Calu3 (cell line): ENCODE measurements around the gene ZDHHC23. TPM values are rescaled to one million over a fixed set of nuclear protein-coding genes. Genes with fewer than 3 reads are reported as not detected.

ENCODE experiments used
- BruUV-seq: library from RNA; stranded (reverse); fragments of 400-500 nt; replicated peaks from 2 replicates; lab custom pipeline; 2021; lab: Mats Ljungman, UMichigan
- CTCF ChIA-PET: fragments of 300-600 bp; sonication (Branson Sonifier 250); formaldehyde crosslinking; loops from one replicate; lab custom pipeline; 2022; ENCODE audit warnings: antibody characterized with exemption; lab: Charles Lee
- DNase-seq: peaks from one replicate; pipeline ENCODE4 v3.0.0; 2022
- H3K27ac Mint-ChIP-seq: one replicate; pipeline ENCODE4 v1.8.0; 2022; ENCODE audit warnings: mixed read lengths; ENCODE audit not compliant: unreplicated experiment
- H3K27me3 Mint-ChIP-seq: one replicate; pipeline ENCODE4 v1.8.0; 2022; ENCODE audit warnings: mixed read lengths; ENCODE audit not compliant: unreplicated experiment
- H3K36me3 Mint-ChIP-seq: one replicate; pipeline ENCODE4 v1.8.0; 2022; ENCODE audit warnings: mild to moderate bottlenecking, moderate library complexity, mixed read lengths; ENCODE audit not compliant: insufficient read depth, unreplicated experiment
- H3K4me1 Mint-ChIP-seq: one replicate; pipeline ENCODE4 v1.8.0; 2022; ENCODE audit warnings: mild to moderate bottlenecking, low read depth, mixed read lengths; ENCODE audit not compliant: unreplicated experiment
- H3K4me3 Mint-ChIP-seq: one replicate; pipeline ENCODE4 v1.8.0; 2022; ENCODE audit warnings: mild to moderate bottlenecking, low read depth, moderate library complexity, mixed read lengths; ENCODE audit not compliant: unreplicated experiment
- H3K9me3 Mint-ChIP-seq: one replicate; pipeline ENCODE4 v1.8.0; 2022; ENCODE audit warnings: low read depth, mixed read lengths; ENCODE audit not compliant: unreplicated experiment
- CTCF ChIP-seq: fragments of 200-600 bp; IDR thresholded peaks from one replicate; pipeline ENCODE4 v1.8.0; 2022; ENCODE audit warnings: antibody characterized with exemption; ENCODE audit not compliant: unreplicated experiment
- intact Hi-C: fragments of 100-400 bp; cut with micrococcal nuclease; formaldehyde crosslinking; loops from one replicate; pipeline ENCODE4 v1.10.0; 2022; ENCODE audit not compliant: unreplicated experiment
- total RNA-seq: library from RNA; stranded (reverse); gene quantifications from 2 replicates; pipeline ENCODE4 v1.2.3, GENCODE V29; 2022

The ZDHHC23 gene
- total RNA-seq, 1 experiment from 2014 or later, result 22.0 TPM

GRCh38 chr3:113954091-113954685 lies 6.4 kb downstream of the ZDHHC23 start:
- no peak overlapping the region for H3K27ac Mint-ChIP-seq
- no peak for TF ChIP-seq CTCF
- intact Hi-C loops, result no loop called here
- no peaks in the 10 kb centered on the region for H3K27me3 Mint-ChIP-seq
- no peaks in the 10 kb centered on the region for H3K36me3 Mint-ChIP-seq
- peaks cover 10% of the 10 kb centered on the region for H3K4me1 Mint-ChIP-seq
- H3K9me3 Mint-ChIP-seq, result no peaks in the 10 kb centered on the region
- H3K4me3 Mint-ChIP-seq, result no peak overlapping the region
- DNase-seq, result no peak
- BruUV-seq, result no TSS peak
- CTCF ChIA-PET, result interaction anchor here (0.7 kb wide), 1 partner anchor 1917 kb away, joined by 5 read pairs; no protein-coding TSS in a partner anchor

GRCh38 chr3:113963879-113964278 lies 16.1 kb downstream of the ZDHHC23 start:
- CTCF ChIA-PET, result no interaction called here
- DNase-seq, result no peak
- no peaks in the 10 kb centered on the region for H3K4me1 Mint-ChIP-seq
- BruUV-seq, result no TSS peak
- H3K27ac Mint-ChIP-seq, result no peak overlapping the region
- no peak overlapping the region for H3K4me3 Mint-ChIP-seq
- no peaks in the 10 kb centered on the region for H3K36me3 Mint-ChIP-seq
- H3K9me3 Mint-ChIP-seq, result no peaks in the 10 kb centered on the region
- intact Hi-C loops, result no loop called here
- H3K27me3 Mint-ChIP-seq, result no peaks in the 10 kb centered on the region
- TF ChIP-seq CTCF, result no peak

GRCh38 chr3:113966172-113966571 lies 18.4 kb downstream of the ZDHHC23 start:
- no peaks in the 10 kb centered on the region for H3K27me3 Mint-ChIP-seq
- no peaks in the 10 kb centered on the region for H3K36me3 Mint-ChIP-seq
- H3K4me1 Mint-ChIP-seq, result no peaks in the 10 kb centered on the region
- H3K4me3 Mint-ChIP-seq, result no peak overlapping the region
- CTCF ChIA-PET, result no interaction called here
- H3K9me3 Mint-ChIP-seq, result no peaks in the 10 kb centered on the region
- no TSS peak for BruUV-seq
- no peak overlapping the region for H3K27ac Mint-ChIP-seq
- intact Hi-C loops, result no loop called here
- peak; percentile 4 for DNase-seq
- TF ChIP-seq CTCF, result no peak

- no peak overlapping the region for H3K4me3 Mint-ChIP-seq
- H3K27ac Mint-ChIP-seq, result no peak overlapping the region
- H3K4me1 Mint-ChIP-seq, result no peaks in the 10 kb centered on the region
- no peak for DNase-seq
- no TSS peak for BruUV-seq
- H3K36me3 Mint-ChIP-seq, result no peaks in the 10 kb centered on the region
- no peak for TF ChIP-seq CTCF
- H3K9me3 Mint-ChIP-seq, result peaks cover 7% of the 10 kb centered on the region
- no peaks in the 10 kb centered on the region for H3K27me3 Mint-ChIP-seq
- intact Hi-C loops, result no loop called here
- CTCF ChIA-PET, result no interaction called here
Observed at GRCh38 chr3:113968986-113969385, 21.2 kb downstream of the ZDHHC23 start.
